Mesodermal cell (in vitro differentiated cells): Measurements from ENCODE around the gene PPP4R4.
"Not testable (repeated sequence)": the region's sequence is repeated elsewhere in the genome, so short reads cannot be mapped to it uniquely, and the experiment has no call there.

Experiments used
- H3K27ac ChIP-seq: 2 replicates; pipeline ENCODE4 v1.7.0; 2013; ENCODE audit warnings: mild to moderate bottlenecking, low read depth, low read length, moderate library complexity; ENCODE audit not compliant: severe bottlenecking
- H3K36me3 ChIP-seq: 2 replicates; pipeline ENCODE4 v1.7.1; 2013; ENCODE audit warnings: mild to moderate bottlenecking, low read length, moderate library complexity; ENCODE audit not compliant: control insufficient read depth, insufficient read depth
- H3K4me1 ChIP-seq: one replicate; pipeline ENCODE4 v1.7.1; 2013; ENCODE audit warnings: mild to moderate bottlenecking, low read length; ENCODE audit not compliant: insufficient read depth, control insufficient read depth, poor library complexity, severe bottlenecking
- H3K4me3 ChIP-seq: 2 replicates; pipeline ENCODE4 v1.7.0; 2013; ENCODE audit warnings: low read length, control low read depth, mild to moderate bottlenecking; ENCODE audit not compliant: insufficient read depth, poor library complexity, severe bottlenecking; ENCODE audit errors: extremely low read depth
- H3K9me3 ChIP-seq: 2 replicates; pipeline ENCODE4 v1.7.1; 2013; ENCODE audit warnings: mild to moderate bottlenecking, low read length, moderate library complexity; ENCODE audit not compliant: control insufficient read depth
- WGBS, 2 experiments: methylation state at CpG; one replicate each; pipeline ENCODE4 v1.1.5; 2013; ENCODE audit warnings: missing lambda C conversion rate in 2 of 2; ENCODE audit not compliant: insufficient coverage in 2 of 2; 5-methylcytosine and 5-hydroxymethylcytosine counted together

PPP4R4 gene

GRCh38 chr14:94218198-94218886 is 44.2 kb downstream of the PPP4R4 start:
- not testable (repeated sequence) for H3K4me1 ChIP-seq, H3K4me3 ChIP-seq, H3K27ac ChIP-seq, H3K36me3 ChIP-seq, H3K9me3 ChIP-seq
- WGBS, 2 experiments = 87 to 89% methylated on average over 11 to 20 of the region's 47 CpGs

GRCh38 chr14:94224040-94224439 is 49.9 kb downstream of the PPP4R4 start:
- Histone ChIP-seq H3K4me1 (no peaks in the 10 kb centered on the region), H3K4me3 (no peak overlapping the region), H3K9me3 (no peaks in the 10 kb centered on the region), H3K27ac (no peak overlapping the region), H3K36me3 (no peaks in the 10 kb centered on the region)
- WGBS, 2 experiments = 70% methylated on average over 2 of the region's 2 CpGs; no CpG with 5 or more reads in 1 of the 2 experiments

- Histone ChIP-seq H3K36me3 (no peaks in the 10 kb centered on the region), H3K4me1 (no peaks in the 10 kb centered on the region), H3K9me3 (no peaks in the 10 kb centered on the region), H3K27ac (no peak overlapping the region), H3K4me3 (no peak overlapping the region)
- WGBS, 2 experiments = 67% methylated on average over 1 of the region's 2 CpGs; no CpG with 5 or more reads in 1 of the 2 experiments
Measured at GRCh38 chr14:94225460-94226378, 51.6 kb downstream of the PPP4R4 start.

- WGBS, 2 experiments = 90 to 100% methylated on average over 2 of the region's 4 CpGs
- H3K9me3 ChIP-seq = no peaks in the 10 kb centered on the region
- H3K36me3 ChIP-seq = no peaks in the 10 kb centered on the region
- H3K4me1 ChIP-seq = no peaks in the 10 kb centered on the region
- no peak overlapping the region for H3K4me3 ChIP-seq
- H3K27ac ChIP-seq = no peak overlapping the region
Measured at GRCh38 chr14:94227029-94227428, 52.9 kb downstream of the PPP4R4 start.

- Histone ChIP-seq H3K4me3 (no peak overlapping the region), H3K4me1 (no peaks in the 10 kb centered on the region), H3K27ac (no peak overlapping the region), H3K9me3 (no peaks in the 10 kb centered on the region), H3K36me3 (no peaks in the 10 kb centered on the region)
Measured at GRCh38 chr14:94237046-94237445, 62.9 kb downstream of the PPP4R4 start.

- Histone ChIP-seq H3K27ac (no peak overlapping the region), H3K4me1 (no peaks in the 10 kb centered on the region), H3K4me3 (no peak overlapping the region), H3K9me3 (no peaks in the 10 kb centered on the region), H3K36me3 (no peaks in the 10 kb centered on the region)
- WGBS, 2 experiments = 83 to 90% methylated on average over 2 to 3 of the region's 4 CpGs
Measured at GRCh38 chr14:94237983-94238382, 63.9 kb downstream of the PPP4R4 start.

GRCh38 chr14:94239406-94239805 is 65.3 kb downstream of the PPP4R4 start:
- Histone ChIP-seq H3K36me3 (no peaks in the 10 kb centered on the region), H3K27ac (no peak overlapping the region), H3K4me1 (no peaks in the 10 kb centered on the region), H3K4me3 (no peak overlapping the region), H3K9me3 (no peaks in the 10 kb centered on the region)
- WGBS, 2 experiments = 71 to 83% methylated on average over 1 of the region's 2 CpGs

GRCh38 chr14:94244182-94244581 is 70.1 kb downstream of the PPP4R4 start:
- Histone ChIP-seq H3K4me3 (no peak overlapping the region), H3K9me3 (no peaks in the 10 kb centered on the region), H3K27ac (no peak overlapping the region), H3K36me3 (no peaks in the 10 kb centered on the region), H3K4me1 (no peaks in the 10 kb centered on the region)
- 100% methylated on average over 1 of the region's 2 CpGs; no CpG with 5 or more reads in 1 of the 2 experiments for WGBS, 2 experiments

GRCh38 chr14:94264195-94264594 is 90.1 kb downstream of the PPP4R4 start:
- H3K36me3 ChIP-seq, H3K9me3 ChIP-seq, H3K27ac ChIP-seq, H3K4me3 ChIP-seq, H3K4me1 ChIP-seq: not testable (repeated sequence)
- WGBS, 2 experiments = 100% methylated on average over 1 of the region's 3 CpGs; no CpG with 5 or more reads in 1 of the 2 experiments

- Histone ChIP-seq H3K36me3 (no peaks in the 10 kb centered on the region), H3K9me3 (no peaks in the 10 kb centered on the region), H3K4me3 (no peak overlapping the region), H3K27ac (no peak overlapping the region), H3K4me1 (no peaks in the 10 kb centered on the region)
- no CpG with 5 or more reads among the region's 1 CpG for WGBS, 2 experiments
Measured at GRCh38 chr14:94267352-94267751, 93.2 kb downstream of the PPP4R4 start.

- not testable (repeated sequence) for H3K4me1 ChIP-seq, H3K9me3 ChIP-seq, H3K27ac ChIP-seq, H3K4me3 ChIP-seq, H3K36me3 ChIP-seq
- 50 to 83% methylated on average over 1 to 2 of the region's 7 CpGs for WGBS, 2 experiments
Measured at GRCh38 chr14:94268582-94268981, 94.5 kb downstream of the PPP4R4 start.
